ENCODE data around the gene VAV2. TPM values are rescaled to one million over a fixed set of nuclear protein-coding genes. Genes with fewer than 3 reads are reported as not detected.

The VAV2 gene
- total RNA-seq, 4 donors from 2014 or later: 9.1 to 13.5 (median 10.1) TPM

- intact Hi-C loops (cut with DNase I): no loop called here
- Histone ChIP-seq H3K27ac (replicated peaks in 1 of 4) (no peak overlapping the region), H3K9me3 (no peaks in the 10 kb centered on the region), H3K36me3 (peaks cover 0 to 4% (median 0%) of the 10 kb centered on the region in 4 donors), H3K27me3 (no peaks in the 10 kb centered on the region), H3K4me3 (no peak overlapping the region), H3K4me1 (no peaks in the 10 kb centered on the region)
- 81% methylated on average over 25 of the region's 25 CpGs for WGBS
- no peak for DNase-seq (ENCODE audit: extremely low spot score)
- no peak for TF ChIP-seq POLR2AphosphoS5 (IDR thresholded peaks at IDR 0.05)
- TF ChIP-seq POLR2A (IDR thresholded peaks at IDR 0.05; ENCODE audit: low read depth): no peak
- TF ChIP-seq EP300 (IDR thresholded peaks at IDR 0.05): no peak
- no peak for TF ChIP-seq CTCF (IDR thresholded peaks at IDR 0.05)
Measured at GRCh38 chr9:133888048-133888808, 103.9 kb downstream of the VAV2 start.

DNA sequence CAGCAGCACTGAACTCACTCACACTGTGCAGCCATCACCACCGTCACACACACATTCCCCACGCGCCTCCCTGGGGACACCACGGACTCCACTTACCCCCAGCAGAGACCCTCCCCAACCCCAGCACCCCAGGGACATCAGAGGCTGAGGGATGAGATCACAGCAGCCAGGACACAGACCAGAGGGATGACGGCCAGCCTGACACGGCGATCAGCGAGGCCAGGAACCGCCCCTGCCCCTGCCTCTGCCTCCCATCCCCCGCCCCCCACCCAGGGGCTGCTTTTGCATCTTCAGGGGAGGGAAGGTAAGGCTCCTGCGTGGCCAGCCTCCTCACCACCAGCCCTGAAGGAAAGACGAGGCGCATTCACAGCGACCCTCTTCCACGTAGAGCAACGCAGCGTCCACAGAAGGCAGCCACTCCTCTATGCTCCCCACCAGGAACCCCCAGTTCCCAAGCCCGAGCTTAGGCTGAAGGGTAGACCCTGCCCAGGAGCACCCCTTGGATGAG is 104.5 kb downstream of the VAV2 start:
- H3K27me3 ChIP-seq: no peaks in the 10 kb centered on the region
- H3K27ac ChIP-seq (replicated peaks in 1 of 4): no peak overlapping the region
- no peak for TF ChIP-seq POLR2A (IDR thresholded peaks at IDR 0.05; ENCODE audit: low read depth)
- TF ChIP-seq POLR2AphosphoS5 (IDR thresholded peaks at IDR 0.05): no peak
- no peak for TF ChIP-seq EP300 (IDR thresholded peaks at IDR 0.05)
- no peak for TF ChIP-seq CTCF (IDR thresholded peaks at IDR 0.05)
- no peak for DNase-seq (ENCODE audit: extremely low spot score)
- WGBS: 92% methylated on average over 5 of the region's 18 CpGs
- no peaks in the 10 kb centered on the region for H3K9me3 ChIP-seq
- H3K4me1 ChIP-seq: no peaks in the 10 kb centered on the region
- H3K4me3 ChIP-seq: no peak overlapping the region
- peaks cover 0 to 4% (median 0%) of the 10 kb centered on the region in 4 donors for H3K36me3 ChIP-seq
- intact Hi-C loops (cut with DNase I): no loop called here

GRCh38 chr9:133886563-133887501 is 105.3 kb downstream of the VAV2 start:
- Histone ChIP-seq H3K9me3 (no peaks in the 10 kb centered on the region), H3K27ac (replicated peaks in 1 of 4) (no peak overlapping the region), H3K4me1 (no peaks in the 10 kb centered on the region), H3K36me3 (peaks cover 0 to 4% (median 0%) of the 10 kb centered on the region in 4 donors), H3K27me3 (no peaks in the 10 kb centered on the region), H3K4me3 (no peak overlapping the region)
- no peak for DNase-seq (ENCODE audit: extremely low spot score)
- intact Hi-C loops (cut with DNase I): no loop called here
- 93% methylated on average over 5 of the region's 14 CpGs for WGBS
- no peak for TF ChIP-seq POLR2A (IDR thresholded peaks at IDR 0.05; ENCODE audit: low read depth)

- no peak for DNase-seq (ENCODE audit: extremely low spot score)
- H3K27ac ChIP-seq (replicated peaks in 1 of 4): no peak overlapping the region
- peaks cover 0 to under 1% (median 0%) of the 10 kb centered on the region in 4 donors for H3K36me3 ChIP-seq
- no peaks in the 10 kb centered on the region for H3K27me3 ChIP-seq
- no peaks in the 10 kb centered on the region for H3K4me1 ChIP-seq
- no peak overlapping the region for H3K4me3 ChIP-seq
- no peak for TF ChIP-seq POLR2AphosphoS5 (IDR thresholded peaks at IDR 0.05)
- no peak for TF ChIP-seq POLR2A (IDR thresholded peaks at IDR 0.05; ENCODE audit: low read depth)
- no peak for TF ChIP-seq EP300 (IDR thresholded peaks at IDR 0.05)
- no peak for TF ChIP-seq CTCF (IDR thresholded peaks at IDR 0.05)
- 91% methylated on average over 12 of the region's 19 CpGs for WGBS
- H3K9me3 ChIP-seq: no peaks in the 10 kb centered on the region
- intact Hi-C loops (cut with DNase I): no loop called here
Measured at GRCh38 chr9:133884907-133885744, 107.0 kb downstream of the VAV2 start.

Measured in esophagus muscularis mucosa (tissue), 4 donors.